Measurements from ENCODE around the gene CALN1.
"Not testable (repeated sequence)": the region's sequence is repeated elsewhere in the genome, so short reads cannot be mapped to it uniquely, and the experiment has no call there.

DNA sequence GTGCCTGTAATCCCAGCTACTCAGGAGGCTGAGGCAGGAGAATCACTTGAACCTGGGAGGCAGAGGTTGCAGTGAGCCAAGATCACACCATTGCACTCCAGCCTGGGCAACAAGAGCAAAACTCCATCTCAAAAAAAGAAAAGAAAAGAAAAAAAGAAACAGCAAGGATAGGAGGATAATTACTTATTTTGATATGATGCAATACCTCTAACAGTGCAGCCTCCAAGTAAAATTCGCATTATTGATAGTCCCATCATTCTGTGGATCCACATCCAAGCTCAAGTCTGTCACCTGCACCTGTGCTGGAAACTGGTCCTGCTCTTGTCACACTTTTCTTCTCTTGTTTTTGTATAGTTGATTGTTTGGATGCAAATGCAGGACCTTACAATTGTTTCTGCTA, 346.4 kb downstream of the CALN1 start:
- not testable (repeated sequence) for TF ChIP-seq CTCF (IDR thresholded peaks at IDR 0.05; ENCODE audit: poor library complexity); EZH2phosphoT487 (IDR thresholded peaks at IDR 0.05; ENCODE audit: low read depth, severe bottlenecking, unreplicated experiment); EZH2 (IDR thresholded peaks at IDR 0.05; ENCODE audit: borderline replicate concordance)
